ENCODE results near the gene NAV2. TPM values are rescaled to one million over a fixed set of nuclear protein-coding genes. Genes with fewer than 3 reads are reported as not detected.
"Not testable (repeated sequence)": the region's sequence is repeated elsewhere in the genome, so short reads cannot be mapped to it uniquely, and the experiment has no call there.

NAV2 gene
- total RNA-seq, 2 donors from 2014 or later: 0.37 to 0.58 TPM

DNA sequence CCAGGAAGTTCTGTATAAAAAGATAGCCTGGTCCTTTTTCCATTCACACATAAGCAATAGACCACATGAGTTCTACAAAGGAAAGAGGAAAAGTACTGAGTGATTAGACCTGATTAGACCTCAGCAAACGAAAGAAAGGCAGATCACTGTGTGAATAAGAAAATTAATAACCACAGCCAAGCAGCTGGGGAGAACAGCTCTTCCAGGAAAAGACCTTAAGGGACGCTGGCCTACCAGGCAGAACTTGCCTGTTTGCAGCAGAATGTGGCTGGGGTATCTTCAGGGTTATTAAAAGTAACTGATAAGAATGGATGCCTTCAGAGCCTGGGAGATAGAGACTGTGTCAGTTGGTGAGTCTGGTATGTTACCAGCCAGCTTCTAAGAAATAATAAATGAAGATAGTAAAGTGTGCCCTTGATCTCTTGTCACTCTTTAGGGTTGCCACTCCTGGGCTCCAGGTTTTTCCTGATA is 274.7 kb downstream of the NAV2 start:
- Mint-ChIP-seq H3K9me3 (no peaks in the 10 kb centered on the region), H3K4me3 (no peak overlapping the region), H3K27me3 (no peaks in the 10 kb centered on the region), H3K4me1 (no peaks in the 10 kb centered on the region), H3K27ac (no peak overlapping the region), H3K36me3 (ENCODE audit: low read depth) (no peaks in the 10 kb centered on the region)
- no peak for ATAC-seq (replicated peaks)

DNA sequence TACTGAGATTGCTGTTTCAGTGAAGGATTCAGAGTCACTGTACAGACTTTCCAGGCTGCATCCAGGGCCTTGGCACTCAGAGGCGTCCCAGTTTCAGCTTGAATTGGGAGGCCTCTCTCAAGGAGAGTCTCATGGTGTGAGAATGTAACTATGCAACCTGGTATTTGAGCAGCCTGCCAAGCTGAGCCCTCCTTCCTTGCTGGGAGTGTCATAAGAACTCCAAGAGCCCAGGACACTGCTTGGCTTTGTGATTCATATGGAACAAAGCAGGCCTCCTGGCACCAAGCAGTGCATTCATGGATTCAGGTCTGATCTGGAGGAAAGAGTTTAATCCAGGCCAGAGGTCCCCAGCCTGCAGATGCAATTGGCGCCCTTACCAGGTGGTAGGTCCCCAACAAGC is 276.0 kb downstream of the NAV2 start:
- H3K27me3 Mint-ChIP-seq: no peaks in the 10 kb centered on the region
- H3K4me3 Mint-ChIP-seq: no peak overlapping the region
- H3K36me3 Mint-ChIP-seq (ENCODE audit: low read depth): no peaks in the 10 kb centered on the region
- no peak overlapping the region for H3K27ac Mint-ChIP-seq
- H3K9me3 Mint-ChIP-seq: no peaks in the 10 kb centered on the region
- no peak for ATAC-seq (replicated peaks)
- H3K4me1 Mint-ChIP-seq: no peaks in the 10 kb centered on the region

DNA sequence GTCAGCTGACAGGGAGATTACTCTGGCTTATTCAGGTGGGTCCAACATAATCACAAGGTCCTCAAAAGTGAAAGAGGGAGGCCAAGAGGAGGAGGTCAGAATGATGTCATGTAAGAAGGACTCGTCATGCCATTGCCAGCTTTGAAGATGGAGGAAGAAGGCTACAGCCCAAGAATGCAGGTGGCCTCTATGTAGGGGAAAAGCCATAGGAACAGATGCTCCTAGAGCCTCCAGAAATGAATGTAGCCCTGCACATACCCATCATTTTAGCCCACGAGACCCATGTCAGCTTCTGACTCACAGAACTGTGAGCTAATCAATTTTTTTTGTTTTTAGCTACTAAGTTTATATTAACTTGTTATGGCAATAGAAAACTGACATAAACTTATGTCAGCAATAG is 276.6 kb downstream of the NAV2 start:
- no peak overlapping the region for H3K4me3 Mint-ChIP-seq
- no peaks in the 10 kb centered on the region for H3K4me1 Mint-ChIP-seq
- no peaks in the 10 kb centered on the region for H3K36me3 Mint-ChIP-seq (ENCODE audit: low read depth)
- no peak for ATAC-seq (replicated peaks)
- no peaks in the 10 kb centered on the region for H3K27me3 Mint-ChIP-seq
- H3K27ac Mint-ChIP-seq: no peak overlapping the region
- no peaks in the 10 kb centered on the region for H3K9me3 Mint-ChIP-seq

- Mint-ChIP-seq H3K27ac (no peak overlapping the region), H3K4me1 (no peaks in the 10 kb centered on the region), H3K36me3 (ENCODE audit: low read depth) (no peaks in the 10 kb centered on the region), H3K4me3 (no peak overlapping the region), H3K27me3 (no peaks in the 10 kb centered on the region), H3K9me3 (no peaks in the 10 kb centered on the region)
- ATAC-seq (replicated peaks): no peak
Measured at GRCh38 chr11:19992162-19992561, 279.5 kb downstream of the NAV2 start.

- no peak for ATAC-seq (replicated peaks)
- Mint-ChIP-seq H3K9me3 (no peaks in the 10 kb centered on the region), H3K36me3 (ENCODE audit: low read depth) (no peaks in the 10 kb centered on the region), H3K4me3 (no peak overlapping the region), H3K4me1 (no peaks in the 10 kb centered on the region), H3K27ac (no peak overlapping the region), H3K27me3 (no peaks in the 10 kb centered on the region)
Measured at GRCh38 chr11:19992998-19993397, 280.4 kb downstream of the NAV2 start.

DNA sequence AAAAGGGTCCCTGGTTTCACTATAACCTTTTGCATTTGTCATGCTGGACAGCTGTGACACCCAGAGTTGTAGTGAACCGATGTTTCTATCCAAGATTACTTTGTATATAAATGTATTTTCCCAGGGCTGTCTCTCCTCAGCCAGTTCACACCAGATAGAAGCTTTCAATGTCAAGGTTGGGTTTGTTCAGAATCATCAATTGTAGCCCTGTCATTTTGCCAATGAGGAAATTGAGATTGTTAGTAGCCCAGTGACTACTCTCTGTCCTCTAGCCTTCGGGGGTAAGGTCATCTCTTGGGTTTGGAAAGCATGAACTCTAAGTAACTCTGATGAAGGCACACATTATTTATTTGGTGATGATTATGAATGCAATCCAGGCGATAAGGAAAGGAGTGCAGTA is 282.0 kb downstream of the NAV2 start:
- Mint-ChIP-seq H3K4me1 (no peaks in the 10 kb centered on the region), H3K4me3 (no peak overlapping the region), H3K27ac (no peak overlapping the region), H3K36me3 (ENCODE audit: low read depth) (no peaks in the 10 kb centered on the region), H3K9me3 (no peaks in the 10 kb centered on the region), H3K27me3 (peaks cover 5% of the 10 kb centered on the region)
- no peak for ATAC-seq (replicated peaks)

- Mint-ChIP-seq H3K27ac (no peak overlapping the region), H3K27me3 (peaks cover 5% of the 10 kb centered on the region), H3K4me3 (no peak overlapping the region), H3K36me3 (ENCODE audit: low read depth) (no peaks in the 10 kb centered on the region), H3K4me1 (no peaks in the 10 kb centered on the region), H3K9me3 (no peaks in the 10 kb centered on the region)
- no peak for ATAC-seq (replicated peaks)
Measured at GRCh38 chr11:19995145-19995544, 282.5 kb downstream of the NAV2 start.

- Mint-ChIP-seq H3K27ac (no peak overlapping the region), H3K4me1 (no peaks in the 10 kb centered on the region), H3K9me3 (no peaks in the 10 kb centered on the region), H3K4me3 (no peak overlapping the region), H3K27me3 (peaks cover 5% of the 10 kb centered on the region), H3K36me3 (ENCODE audit: low read depth) (no peaks in the 10 kb centered on the region)
- ATAC-seq (replicated peaks): no peak
Measured at GRCh38 chr11:19996571-19996970, 283.9 kb downstream of the NAV2 start.

DNA sequence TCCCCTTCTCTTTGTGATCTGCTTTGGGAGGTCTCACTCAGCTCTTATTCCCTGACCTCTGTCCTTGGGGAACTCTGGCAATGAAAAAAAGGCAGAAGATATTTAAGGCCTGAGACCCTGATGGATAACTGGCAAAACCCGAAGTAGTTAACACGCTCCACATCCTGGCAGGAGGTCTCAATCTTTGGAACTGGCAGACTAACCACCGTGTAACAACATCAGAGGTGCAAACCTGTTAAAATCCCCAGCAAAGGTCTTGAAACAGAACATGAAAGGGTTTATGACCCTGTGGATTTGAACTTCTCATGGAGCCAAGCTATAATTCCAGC is 287.3 kb downstream of the NAV2 start:
- ATAC-seq (replicated peaks): no peak
- Mint-ChIP-seq H3K4me3 (no peak overlapping the region), H3K9me3 (no peaks in the 10 kb centered on the region), H3K27ac (no peak overlapping the region), H3K36me3 (ENCODE audit: low read depth) (no peaks in the 10 kb centered on the region), H3K27me3 (peaks cover 5% of the 10 kb centered on the region), H3K4me1 (no peaks in the 10 kb centered on the region)

DNA sequence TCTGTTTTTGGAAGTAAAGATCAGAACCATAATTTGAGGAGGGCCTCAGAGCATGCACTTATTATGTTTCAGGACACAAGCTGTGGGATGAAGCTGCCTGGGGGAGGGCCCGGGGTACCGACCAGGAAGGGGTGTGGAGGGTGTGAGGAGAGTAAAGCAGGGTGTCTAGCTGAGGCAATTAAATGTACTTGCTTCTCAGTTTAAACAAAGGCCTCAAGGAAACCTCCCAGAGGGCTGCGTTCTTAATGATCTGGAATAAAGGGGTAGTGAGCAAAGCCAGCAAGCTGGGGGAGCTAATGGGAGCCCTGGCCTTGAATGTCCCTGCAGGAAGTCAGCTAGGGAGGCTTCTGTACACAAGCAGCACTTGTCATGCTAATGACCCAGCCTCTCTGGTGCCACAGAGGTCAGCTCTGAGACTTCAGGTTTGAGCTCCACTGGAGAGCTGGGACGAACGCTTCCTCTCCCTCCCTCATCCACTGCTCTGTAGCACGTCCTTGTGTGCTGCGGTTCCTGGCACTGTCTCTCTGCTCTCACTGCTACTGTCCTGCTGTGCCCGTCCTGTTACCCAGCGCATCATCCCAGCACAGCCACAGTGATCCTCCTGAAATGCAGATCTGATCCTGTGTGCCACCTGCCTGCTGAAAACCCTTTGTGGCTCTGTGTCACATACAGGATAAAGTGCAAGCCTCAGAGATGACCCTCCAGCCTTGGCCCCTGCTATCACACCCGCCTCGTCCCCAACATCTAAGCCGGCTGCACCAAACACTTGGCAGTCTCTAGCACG is 287.9 kb downstream of the NAV2 start:
- Mint-ChIP-seq H3K36me3 (ENCODE audit: low read depth) (no peaks in the 10 kb centered on the region), H3K27ac (no peak overlapping the region), H3K9me3 (no peaks in the 10 kb centered on the region), H3K4me3 (no peak overlapping the region), H3K27me3 (peaks cover 5% of the 10 kb centered on the region), H3K4me1 (no peaks in the 10 kb centered on the region)
- ATAC-seq (replicated peaks): no peak

GRCh38 chr11:20002312-20003216 is 289.9 kb downstream of the NAV2 start:
- no peaks in the 10 kb centered on the region for H3K4me1 Mint-ChIP-seq
- no peak overlapping the region for H3K4me3 Mint-ChIP-seq
- H3K27me3 Mint-ChIP-seq: peaks cover 5% of the 10 kb centered on the region
- no peak for ATAC-seq (replicated peaks)
- H3K27ac Mint-ChIP-seq: no peak overlapping the region
- H3K9me3 Mint-ChIP-seq: no peaks in the 10 kb centered on the region
- no peaks in the 10 kb centered on the region for H3K36me3 Mint-ChIP-seq (ENCODE audit: low read depth)

GRCh38 chr11:20003351-20003750 is 290.7 kb downstream of the NAV2 start:
- H3K27me3 Mint-ChIP-seq: peaks cover 4% of the 10 kb centered on the region
- H3K36me3 Mint-ChIP-seq (ENCODE audit: low read depth): no peaks in the 10 kb centered on the region
- H3K27ac Mint-ChIP-seq: no peak overlapping the region
- no peak overlapping the region for H3K4me3 Mint-ChIP-seq
- no peaks in the 10 kb centered on the region for H3K4me1 Mint-ChIP-seq
- no peak for ATAC-seq (replicated peaks)
- H3K9me3 Mint-ChIP-seq: no peaks in the 10 kb centered on the region

DNA sequence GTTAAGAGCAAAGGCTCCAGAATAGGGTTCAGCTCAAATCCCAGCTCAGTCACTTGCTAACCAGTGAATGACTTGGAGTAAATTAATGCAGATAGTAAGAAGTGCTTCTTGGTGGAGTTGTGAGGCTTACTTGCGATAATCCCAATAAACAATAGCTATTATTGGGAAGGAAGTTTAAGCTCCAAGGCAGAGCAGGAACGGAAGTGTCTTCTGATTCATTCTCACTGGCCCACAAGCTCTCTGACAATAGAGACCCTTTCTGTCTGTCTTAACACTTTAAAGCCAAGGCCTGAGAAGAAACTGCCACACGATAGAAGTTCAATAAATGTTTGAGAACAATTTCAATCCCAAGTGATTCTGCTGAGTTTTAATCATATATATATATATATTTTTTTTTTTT is 292.2 kb downstream of the NAV2 start:
- Mint-ChIP-seq H3K36me3 (ENCODE audit: low read depth) (no peaks in the 10 kb centered on the region), H3K4me1 (no peaks in the 10 kb centered on the region), H3K27me3 (no peaks in the 10 kb centered on the region), H3K27ac (no peak overlapping the region), H3K4me3 (no peak overlapping the region), H3K9me3 (no peaks in the 10 kb centered on the region)
- ATAC-seq (replicated peaks): no peak

DNA sequence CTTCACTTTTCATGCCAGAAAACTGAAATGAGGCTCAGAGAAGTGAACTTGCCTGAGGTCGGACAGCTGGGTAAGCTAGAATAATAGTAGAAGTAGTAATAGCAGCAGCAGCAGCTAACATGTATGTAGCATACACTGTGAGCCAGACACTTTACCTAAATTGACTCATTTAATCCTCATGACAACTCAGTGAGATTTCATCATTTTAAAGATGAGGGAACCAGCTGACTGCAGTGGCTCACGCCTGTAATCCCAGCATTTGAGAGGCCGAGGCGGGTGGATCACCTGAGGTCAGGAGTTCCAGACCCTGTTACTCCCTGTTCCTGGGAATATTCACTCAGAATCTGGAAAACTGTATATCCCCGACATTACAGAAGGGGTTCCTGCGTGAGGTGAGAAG is 293.1 kb downstream of the NAV2 start:
- Mint-ChIP-seq H3K4me3 (no peak overlapping the region), H3K36me3 (ENCODE audit: low read depth) (no peaks in the 10 kb centered on the region), H3K27me3 (no peaks in the 10 kb centered on the region), H3K4me1 (no peaks in the 10 kb centered on the region), H3K9me3 (no peaks in the 10 kb centered on the region), H3K27ac (no peak overlapping the region)
- ATAC-seq (replicated peaks): no peak

DNA sequence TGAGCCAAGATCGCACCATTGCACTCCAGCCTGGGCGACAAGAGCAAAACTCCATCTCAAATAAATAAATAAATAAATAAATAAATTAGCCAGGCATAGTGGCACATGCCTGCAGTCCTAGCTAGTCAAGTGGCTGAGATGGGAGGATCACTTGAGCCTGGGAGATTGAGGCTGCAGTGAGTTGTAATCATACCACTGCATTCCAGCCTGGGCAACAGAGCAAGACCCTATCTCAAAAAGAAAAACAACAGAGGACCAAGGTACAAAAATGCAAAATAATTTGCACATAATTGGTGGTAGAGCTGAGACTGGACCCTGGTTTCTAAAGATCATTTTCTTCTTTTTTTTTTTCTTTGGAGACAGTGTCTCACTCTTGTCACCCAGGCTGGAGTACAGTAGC is 294.0 kb downstream of the NAV2 start:
- H3K9me3 Mint-ChIP-seq, H3K27me3 Mint-ChIP-seq: not testable (repeated sequence)

More for the DNA sequence above, 294.0 kb downstream of the NAV2 start:
- H3K36me3 Mint-ChIP-seq (ENCODE audit: low read depth); H3K4me1 Mint-ChIP-seq; ATAC-seq (replicated peaks); H3K4me3 Mint-ChIP-seq; H3K27ac Mint-ChIP-seq: not testable (repeated sequence)
